HepG2 (cell line): ENCODE data around the gene CRNKL1. TPM values are rescaled to one million over a fixed set of nuclear protein-coding genes. Genes with fewer than 3 reads are reported as not detected.
A peak's percentile ranks its signal among the peaks of the same experiment; 100 is the strongest.

Experiments
- BRCA1 ChIP-seq: sonication (generic); formaldehyde crosslinking; IDR thresholded peaks from 2 replicates; pipeline ENCODE4 v1.4.0; 2020; ENCODE audit warnings: missing genetic modification reagents
- FOXK2 ChIP-seq: fragments of 450-650 bp; IDR thresholded peaks from 2 replicates; pipeline ENCODE4 v1.6.1; 2016
- HDAC2 ChIP-seq: sonication (generic); formaldehyde crosslinking; IDR thresholded peaks from 2 replicates; pipeline ENCODE4 v1.4.0; 2020; ENCODE audit warnings: missing genetic modification reagents
- JUN ChIP-seq: sonication (generic); formaldehyde crosslinking; IDR thresholded peaks from 2 replicates; pipeline ENCODE4 v1.4.0; 2020; ENCODE audit warnings: mild to moderate bottlenecking, missing genetic modification reagents
- NPAS2 ChIP-seq: sonication (generic); formaldehyde crosslinking; IDR thresholded peaks from 2 replicates; pipeline ENCODE4 v1.8.0; 2022; ENCODE audit warnings: mild to moderate bottlenecking, missing genetic modification reagents, borderline replicate concordance
- RXRB ChIP-seq: IDR thresholded peaks from 2 replicates; pipeline ENCODE4 v1.6.1; 2016; ENCODE audit warnings: borderline replicate concordance, missing genetic modification reagents, missing compliant biosample characterization
- SKI ChIP-seq: fragments of 450-650 bp; IDR thresholded peaks from one replicate; pipeline ENCODE4 v1.6.1; 2018; ENCODE audit warnings: mild to moderate bottlenecking; ENCODE audit not compliant: partially characterized antibody
- ZNF331 ChIP-seq: sonication (generic); formaldehyde crosslinking; IDR thresholded peaks from 2 replicates; pipeline ENCODE4 v1.4.0; 2020; ENCODE audit warnings: missing genetic modification reagents
- ZNF337 ChIP-seq: sonication (generic); formaldehyde crosslinking; IDR thresholded peaks from 2 replicates; pipeline ENCODE4 v1.5.1; 2020; ENCODE audit warnings: missing genetic modification reagents, low read depth, mild to moderate bottlenecking, borderline replicate concordance
- ZNF382 ChIP-seq: sonication (generic); formaldehyde crosslinking; IDR thresholded peaks from 2 replicates; pipeline ENCODE4 v1.5.0; 2020; ENCODE audit warnings: missing genetic modification reagents, mild to moderate bottlenecking, borderline replicate concordance
- ZNF512B ChIP-seq: sonication (generic); formaldehyde crosslinking; IDR thresholded peaks from 2 replicates; pipeline ENCODE4 v1.5.1; 2020; ENCODE audit warnings: missing genetic modification reagents, mild to moderate bottlenecking, borderline replicate concordance
- ZNF552 ChIP-seq: sonication (generic); formaldehyde crosslinking; IDR thresholded peaks from 2 replicates; pipeline ENCODE4 v1.9.0; 2022; ENCODE audit warnings: missing genetic modification reagents, mild to moderate bottlenecking, borderline replicate concordance
- ZNF644 ChIP-seq: IDR thresholded peaks from 2 replicates; pipeline ENCODE4 v1.6.1; 2016; ENCODE audit warnings: low read depth
- polyA plus RNA-seq, 8 experiments: library from polyadenylated mRNA; depleted of rRNA in 3 of 8; stranded (reverse) in 7 of 8; unstranded in 1 of 8; fragments of >200 nt; fragmentation: Illumina TruSeq in 4 of 8; extraction: Trizol in 4 of 8; gene quantifications; 2 replicates each; pipeline versions ENCODE4 v1.2.1 to v1.2.3, GENCODE V29; 2011 to 2016; ENCODE audit warnings: low read depth in 4 of 8, missing spikeins in 1 of 8, mixed read lengths in 1 of 8; ENCODE audit not compliant: insufficient read depth in 1 of 8
- total RNA-seq, 5 experiments: library from RNA; depleted of rRNA; stranded (reverse); fragments of >200 nt; fragmentation: Illumina TruSeq; extraction: Trizol; gene quantifications; 2 replicates each; pipeline ENCODE4 v1.2.3, GENCODE V29; 2016; ENCODE audit warnings: low read depth in 1 of 5
- TF ChIP-seq, protein P1 (sequence below): IDR thresholded peaks from 2 replicates; pipeline ENCODE4 v1.6.1; 2016; ENCODE audit warnings: mild to moderate bottlenecking
- TF ChIP-seq, protein P2 (sequence below): sonication (generic); formaldehyde crosslinking; IDR thresholded peaks from 2 replicates; pipeline ENCODE4 v1.4.0; 2020; ENCODE audit warnings: missing genetic modification reagents, borderline replicate concordance
- TF ChIP-seq, protein P3 (sequence below): sonication (generic); formaldehyde crosslinking; IDR thresholded peaks from 2 replicates; pipeline ENCODE4 v1.8.1; 2023; ENCODE audit warnings: mild to moderate bottlenecking, missing genetic modification reagents
- TF ChIP-seq, protein P4 (sequence below), 2 experiments: sonication (generic) in 1 of 2; formaldehyde crosslinking in 1 of 2; IDR thresholded peaks; 2 replicates each; pipeline versions ENCODE4 v1.4.0 to v1.6.1; 2016 to 2020; ENCODE audit warnings: borderline replicate concordance in 1 of 2, low read depth in 1 of 2, mild to moderate bottlenecking in 1 of 2, missing genetic modification reagents in 1 of 2

The CRNKL1 gene
- total and polyA plus RNA-seq, 2 of the 13 experiments (the other 11 are each of a cell fraction or from before 2014, with no cell fraction given), result 12.3 to 64.5 TPM

GRCh38 chr20:20017001-20017843 lies 35.0 kb downstream of the CRNKL1 start, which contains the start of gene NAA20 (continued):
- TF ChIP-seq ZNF512B (CRISPR knock-in tag) (no peak), HDAC2 (CRISPR knock-in tag) (peak; percentile 91; the same call in 1 of the 2 replicates), JUN (CRISPR knock-in tag) (peak; percentile 90), FOXK2 (no peak; the same call in 1 of the 2 replicates), ZNF644 (no peak; the same call in 1 of the 2 replicates), ZNF382 (CRISPR knock-in tag) (no peak; the same call in 1 of the 2 replicates), ZNF337 (no peak; the same call in 1 of the 2 replicates), BRCA1 (peak; percentile 58; the same call in 1 of the 2 replicates), ZNF331 (CRISPR knock-in tag) (peak; percentile 95), ZNF552 (peak; percentile 99), NPAS2 (CRISPR knock-in tag) (no peak), RXRB (CRISPR knock-in tag) (peak; percentile 86), SKI (peak; percentile 53)
- TF ChIP-seq, protein P1, sequence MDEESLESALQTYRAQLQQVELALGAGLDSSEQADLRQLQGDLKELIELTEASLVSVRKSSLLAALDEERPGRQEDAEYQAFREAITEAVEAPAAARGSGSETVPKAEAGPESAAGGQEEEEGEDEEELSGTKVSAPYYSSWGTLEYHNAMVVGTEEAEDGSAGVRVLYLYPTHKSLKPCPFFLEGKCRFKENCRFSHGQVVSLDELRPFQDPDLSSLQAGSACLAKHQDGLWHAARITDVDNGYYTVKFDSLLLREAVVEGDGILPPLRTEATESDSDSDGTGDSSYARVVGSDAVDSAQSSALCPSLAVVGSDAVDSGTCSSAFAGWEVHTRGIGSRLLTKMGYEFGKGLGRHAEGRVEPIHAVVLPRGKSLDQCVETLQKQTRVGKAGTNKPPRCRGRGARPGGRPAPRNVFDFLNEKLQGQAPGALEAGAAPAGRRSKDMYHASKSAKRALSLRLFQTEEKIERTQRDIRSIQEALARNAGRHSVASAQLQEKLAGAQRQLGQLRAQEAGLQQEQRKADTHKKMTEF (CRISPR knock-in tag), result peak; percentile 99
- TF ChIP-seq, protein P2, sequence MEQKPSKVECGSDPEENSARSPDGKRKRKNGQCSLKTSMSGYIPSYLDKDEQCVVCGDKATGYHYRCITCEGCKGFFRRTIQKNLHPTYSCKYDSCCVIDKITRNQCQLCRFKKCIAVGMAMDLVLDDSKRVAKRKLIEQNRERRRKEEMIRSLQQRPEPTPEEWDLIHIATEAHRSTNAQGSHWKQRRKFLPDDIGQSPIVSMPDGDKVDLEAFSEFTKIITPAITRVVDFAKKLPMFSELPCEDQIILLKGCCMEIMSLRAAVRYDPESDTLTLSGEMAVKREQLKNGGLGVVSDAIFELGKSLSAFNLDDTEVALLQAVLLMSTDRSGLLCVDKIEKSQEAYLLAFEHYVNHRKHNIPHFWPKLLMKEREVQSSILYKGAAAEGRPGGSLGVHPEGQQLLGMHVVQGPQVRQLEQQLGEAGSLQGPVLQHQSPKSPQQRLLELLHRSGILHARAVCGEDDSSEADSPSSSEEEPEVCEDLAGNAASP (CRISPR knock-in tag), result peak; percentile 82
- TF ChIP-seq, protein P3, sequence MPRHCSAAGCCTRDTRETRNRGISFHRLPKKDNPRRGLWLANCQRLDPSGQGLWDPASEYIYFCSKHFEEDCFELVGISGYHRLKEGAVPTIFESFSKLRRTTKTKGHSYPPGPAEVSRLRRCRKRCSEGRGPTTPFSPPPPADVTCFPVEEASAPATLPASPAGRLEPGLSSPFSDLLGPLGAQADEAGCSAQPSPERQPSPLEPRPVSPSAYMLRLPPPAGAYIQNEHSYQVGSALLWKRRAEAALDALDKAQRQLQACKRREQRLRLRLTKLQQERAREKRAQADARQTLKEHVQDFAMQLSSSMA (CRISPR knock-in tag), result peak; percentile 94
- TF ChIP-seq, protein P4, sequence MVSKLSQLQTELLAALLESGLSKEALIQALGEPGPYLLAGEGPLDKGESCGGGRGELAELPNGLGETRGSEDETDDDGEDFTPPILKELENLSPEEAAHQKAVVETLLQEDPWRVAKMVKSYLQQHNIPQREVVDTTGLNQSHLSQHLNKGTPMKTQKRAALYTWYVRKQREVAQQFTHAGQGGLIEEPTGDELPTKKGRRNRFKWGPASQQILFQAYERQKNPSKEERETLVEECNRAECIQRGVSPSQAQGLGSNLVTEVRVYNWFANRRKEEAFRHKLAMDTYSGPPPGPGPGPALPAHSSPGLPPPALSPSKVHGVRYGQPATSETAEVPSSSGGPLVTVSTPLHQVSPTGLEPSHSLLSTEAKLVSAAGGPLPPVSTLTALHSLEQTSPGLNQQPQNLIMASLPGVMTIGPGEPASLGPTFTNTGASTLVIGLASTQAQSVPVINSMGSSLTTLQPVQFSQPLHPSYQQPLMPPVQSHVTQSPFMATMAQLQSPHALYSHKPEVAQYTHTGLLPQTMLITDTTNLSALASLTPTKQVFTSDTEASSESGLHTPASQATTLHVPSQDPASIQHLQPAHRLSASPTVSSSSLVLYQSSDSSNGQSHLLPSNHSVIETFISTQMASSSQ (IDR thresholded peaks at IDR 0.05; ENCODE audit: low read depth), result peak; percentile 26; the same call in 1 of the 2 replicates
- TF ChIP-seq, protein P4 (CRISPR knock-in tag; IDR thresholded peaks at IDR 0.05; ENCODE audit: borderline replicate concordance), result peak; percentile 76; the same call in 1 of the 2 replicates
